C1 segment of cervical spinal cord (tissue), 14 donors: ENCODE results near the gene RPRD1B.
"Not testable (repeated sequence)": the region's sequence is repeated elsewhere in the genome, so short reads cannot be mapped to it uniquely, and the experiment has no call there.

Source experiments
- DNase-seq, 14 donors: peaks; one replicate each; lab custom pipeline; 2025; lab: John Stamatoyannopoulos, UW

Gene RPRD1B

GRCh38 chr20:38073307-38074071, 39.9 kb downstream of the RPRD1B start:
- peak in 2 of 14 donors; percentile 15 to 27 for DNase-seq

- DNase-seq = no peak
Observed at GRCh38 chr20:38075161-38075998, 41.8 kb downstream of the RPRD1B start.

- DNase-seq = no peak
Observed at GRCh38 chr20:38076548-38076947, 43.0 kb downstream of the RPRD1B start.

- no peak for DNase-seq
Observed at GRCh38 chr20:38078084-38078483, 44.5 kb downstream of the RPRD1B start.

- DNase-seq = no peak
Observed at GRCh38 chr20:38079353-38079752, 45.8 kb downstream of the RPRD1B start.

GRCh38 chr20:38081575-38081974, 48.0 kb downstream of the RPRD1B start:
- DNase-seq = no peak

GRCh38 chr20:38082894-38083293, 49.3 kb downstream of the RPRD1B start:
- no peak for DNase-seq

- DNase-seq = no peak
Observed at GRCh38 chr20:38083338-38084048, 49.9 kb downstream of the RPRD1B start.

- no peak for DNase-seq
Observed at GRCh38 chr20:38084425-38084951, 50.9 kb downstream of the RPRD1B start.

- DNase-seq = no peak
Observed at GRCh38 chr20:38085026-38085425, 51.5 kb downstream of the RPRD1B start.

- DNase-seq = no peak
Observed at GRCh38 chr20:38089500-38089899, 56.0 kb downstream of the RPRD1B start.

GRCh38 chr20:38090061-38090460, 56.5 kb downstream of the RPRD1B start:
- no peak for DNase-seq

GRCh38 chr20:38091441-38092216, 58.1 kb downstream of the RPRD1B start:
- no peak for DNase-seq

- DNase-seq = no peak
Observed at GRCh38 chr20:38092260-38092857, 58.8 kb downstream of the RPRD1B start.

GRCh38 chr20:38092915-38093314, 59.4 kb downstream of the RPRD1B start:
- DNase-seq = no peak

GRCh38 chr20:38093641-38094077, 60.1 kb downstream of the RPRD1B start:
- no peak for DNase-seq

GRCh38 chr20:38094373-38094891, 60.9 kb downstream of the RPRD1B start:
- no peak for DNase-seq

- no peak for DNase-seq
Observed at GRCh38 chr20:38095017-38095686, 61.6 kb downstream of the RPRD1B start.

GRCh38 chr20:38098952-38099351, 65.4 kb downstream of the RPRD1B start:
- no peak for DNase-seq

GRCh38 chr20:38102206-38102605, 68.7 kb downstream of the RPRD1B start:
- not testable (repeated sequence) for DNase-seq
